GM21529 (cell line): ENCODE measurements around the gene CEP112.

Experiments
- ATAC-seq: cut with Tn5 transposase; IDR thresholded peaks from one replicate; pipeline ENCODE4 v1.9.1; 2021; ENCODE audit not compliant: unreplicated experiment

CEP112 gene

DNA sequence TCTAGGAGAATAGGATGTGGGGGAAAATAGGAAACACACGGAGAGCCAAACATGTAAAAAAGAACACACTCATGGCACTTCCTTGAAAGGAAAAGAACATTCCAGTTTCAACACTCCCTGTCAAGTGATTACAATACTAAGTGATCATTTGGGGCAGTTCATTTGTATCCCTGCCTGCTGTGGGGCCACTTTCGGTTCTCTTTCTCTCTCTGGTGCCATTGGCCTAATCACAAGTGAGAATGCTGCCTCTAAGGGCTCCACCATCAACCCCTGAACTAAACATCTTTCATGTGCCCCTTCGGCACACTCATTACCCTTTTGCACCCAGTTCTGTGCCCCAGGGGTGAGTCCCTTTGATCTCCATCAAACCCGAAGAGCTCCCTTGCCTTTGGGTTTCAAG is 197.3 kb downstream of the CEP112 start:
- ATAC-seq, result no peak

DNA sequence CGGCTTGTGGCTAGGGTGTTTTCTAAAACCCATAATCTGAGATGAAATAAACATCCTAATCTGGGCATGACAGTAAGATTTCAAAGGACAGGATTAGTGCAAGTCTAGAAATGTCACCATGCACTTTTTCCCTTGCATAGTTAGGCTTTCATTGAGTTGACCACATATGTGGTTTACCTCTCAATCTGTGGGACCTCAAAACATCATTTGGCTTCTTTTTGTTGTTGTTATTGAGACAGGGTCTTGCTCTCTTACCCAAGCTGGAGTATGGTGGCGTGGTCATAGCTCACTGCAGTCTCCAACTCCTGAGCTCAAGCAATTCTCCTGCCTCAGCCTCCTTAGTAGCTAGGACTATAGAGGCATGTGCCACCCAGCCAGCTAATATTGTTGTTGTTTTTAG is 197.8 kb downstream of the CEP112 start:
- no peak for ATAC-seq

DNA sequence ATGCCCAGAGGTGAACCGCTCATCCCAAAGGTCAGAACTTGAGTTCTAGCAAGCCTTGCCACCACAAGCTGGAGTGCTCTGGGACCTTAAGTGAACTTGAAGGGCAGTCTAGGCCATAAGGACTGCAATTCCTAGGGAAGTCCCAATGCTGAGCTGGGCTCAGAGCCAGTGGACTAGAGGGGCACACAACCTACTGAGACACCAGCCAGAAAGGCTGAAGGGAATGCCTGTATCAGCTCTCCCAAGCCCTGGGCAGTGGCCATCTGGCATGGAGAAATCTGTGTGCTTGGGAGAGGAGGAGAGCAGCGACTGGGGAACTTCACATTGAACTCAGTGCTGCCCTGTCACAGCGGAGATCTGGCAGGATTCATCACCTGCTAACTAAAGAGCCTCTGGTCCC is 201.3 kb downstream of the CEP112 start:
- no peak for ATAC-seq

DNA sequence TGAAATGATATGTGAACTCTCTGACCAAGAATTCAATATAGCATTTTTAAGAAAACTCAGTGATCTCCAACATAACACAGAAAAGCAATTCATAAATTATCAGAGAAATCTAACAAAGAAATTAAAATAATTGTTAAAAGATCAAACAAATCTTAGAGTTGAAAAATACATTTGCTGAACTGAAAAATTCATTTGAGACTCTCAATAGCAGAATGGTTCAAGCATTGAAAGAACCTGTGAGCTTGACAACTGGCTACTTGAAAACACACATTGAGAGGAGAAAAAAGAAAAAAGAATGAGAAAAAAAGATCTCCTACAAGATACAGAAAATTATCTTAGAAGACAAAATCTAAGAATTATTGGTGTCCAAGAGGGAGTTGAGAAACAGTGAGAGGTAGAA is 203.5 kb downstream of the CEP112 start:
- no peak for ATAC-seq

DNA sequence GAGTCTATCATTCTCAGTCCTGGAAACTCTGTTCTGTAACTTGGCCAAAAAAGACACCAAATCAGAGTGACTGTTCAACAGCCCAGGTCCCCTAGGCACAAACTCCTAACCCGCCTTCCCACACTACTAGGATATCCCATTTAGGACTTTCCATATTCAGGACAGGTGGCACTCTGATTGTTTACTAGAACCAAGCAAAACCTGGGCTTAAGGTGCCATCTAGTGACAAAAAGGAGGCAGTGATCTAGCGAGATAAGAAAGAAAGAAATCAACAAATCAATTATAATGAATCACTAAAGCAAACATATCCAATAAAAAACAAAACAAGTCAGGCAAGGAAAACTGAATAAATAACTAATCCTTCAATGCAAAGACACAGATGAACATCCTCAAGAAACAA is 203.9 kb downstream of the CEP112 start:
- no peak for ATAC-seq

DNA sequence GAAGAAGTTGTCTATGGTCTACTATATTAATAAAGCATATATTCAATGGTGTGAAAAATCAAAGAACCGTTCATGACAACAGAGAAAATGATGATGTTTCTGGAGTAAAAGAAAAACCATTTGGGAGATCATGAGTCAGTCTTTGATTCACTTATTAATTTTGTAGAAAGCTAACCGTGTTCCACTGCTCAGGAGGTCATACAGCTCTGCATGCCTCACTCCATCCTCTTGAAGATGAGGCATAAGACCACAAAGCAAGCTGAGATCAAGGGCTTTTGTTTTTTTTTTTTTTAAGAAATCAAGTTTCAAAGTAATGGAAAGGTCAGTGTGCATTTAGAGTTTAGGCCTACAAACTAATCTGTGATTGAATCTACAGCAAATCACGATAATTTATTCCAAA is 206.4 kb downstream of the CEP112 start:
- ATAC-seq, result no peak

DNA sequence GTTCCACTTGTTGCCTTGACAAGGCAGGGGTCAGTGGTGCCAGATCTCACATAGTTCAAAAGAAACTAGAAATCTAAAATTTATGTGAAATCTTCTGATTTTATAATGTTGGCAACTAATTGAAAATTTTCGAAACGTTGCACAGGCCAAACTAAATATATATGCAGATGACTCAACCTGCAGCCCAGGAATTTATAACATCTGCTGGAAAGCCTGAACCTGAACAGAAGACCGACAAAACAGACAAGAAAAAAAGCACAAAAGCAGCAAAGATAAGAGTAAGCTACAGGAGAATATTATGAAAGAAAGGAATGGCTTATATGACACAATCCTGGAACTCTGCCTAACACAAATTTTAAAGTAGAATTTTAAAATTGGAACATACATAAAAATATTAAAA is 207.6 kb downstream of the CEP112 start:
- no peak for ATAC-seq

DNA sequence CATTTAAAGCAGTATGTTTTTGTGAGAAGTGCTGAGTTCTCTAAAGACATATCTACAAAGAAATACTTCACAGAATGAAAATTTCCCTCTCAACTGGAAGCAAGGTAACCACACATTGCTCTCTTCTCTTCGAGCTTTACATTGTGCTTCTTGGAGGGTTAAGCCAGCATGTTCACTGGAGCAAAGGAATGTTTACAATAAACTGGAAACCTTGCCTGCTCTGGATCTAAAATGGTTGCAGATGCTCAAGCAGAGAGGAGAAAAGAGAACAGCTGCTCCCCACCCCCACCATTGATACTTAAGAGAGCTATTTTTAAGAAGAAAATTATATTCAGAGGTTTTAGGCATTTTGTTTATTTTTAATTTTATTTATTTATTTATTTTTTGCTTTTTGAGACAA is 213.1 kb downstream of the CEP112 start:
- no peak for ATAC-seq

DNA sequence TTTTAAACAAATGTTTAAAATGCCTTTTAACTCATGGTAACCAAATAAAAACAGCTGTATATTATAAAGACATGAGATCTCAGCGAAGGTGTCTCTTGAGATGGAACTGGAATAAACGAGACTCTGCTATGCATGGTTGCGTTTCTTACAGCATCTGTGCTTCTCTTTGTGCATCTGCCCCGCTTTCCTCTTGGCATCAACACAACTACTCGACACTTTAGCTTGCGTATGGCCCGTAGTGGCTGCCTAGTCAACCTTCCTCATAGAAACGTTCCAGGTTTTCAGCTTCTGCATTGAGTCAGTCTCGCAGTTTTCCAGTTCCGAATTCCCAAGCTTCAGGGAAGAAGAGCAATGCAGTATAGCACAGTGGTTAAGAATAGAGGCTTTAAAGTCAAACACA is 214.9 kb downstream of the CEP112 start:
- no peak for ATAC-seq

DNA sequence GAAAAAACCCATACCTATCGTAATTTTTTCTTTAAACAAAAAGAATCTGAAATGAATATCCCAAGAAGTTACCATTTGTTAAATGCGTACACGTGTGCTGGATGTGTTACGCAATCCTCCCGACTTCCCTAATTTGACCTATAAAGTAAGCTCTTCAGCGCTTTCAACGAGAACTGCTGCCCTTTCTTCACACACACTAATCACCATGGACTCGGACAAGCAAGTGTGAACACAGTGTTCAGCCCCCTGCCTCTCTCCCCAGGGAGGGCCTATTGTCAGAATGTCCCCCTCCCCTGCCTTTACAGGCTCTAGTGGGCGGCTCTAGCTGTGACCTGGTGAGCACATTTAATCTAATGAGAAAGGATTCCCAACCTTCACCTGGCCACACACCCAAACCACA is 216.1 kb downstream of the CEP112 start:
- ATAC-seq, result no peak

DNA sequence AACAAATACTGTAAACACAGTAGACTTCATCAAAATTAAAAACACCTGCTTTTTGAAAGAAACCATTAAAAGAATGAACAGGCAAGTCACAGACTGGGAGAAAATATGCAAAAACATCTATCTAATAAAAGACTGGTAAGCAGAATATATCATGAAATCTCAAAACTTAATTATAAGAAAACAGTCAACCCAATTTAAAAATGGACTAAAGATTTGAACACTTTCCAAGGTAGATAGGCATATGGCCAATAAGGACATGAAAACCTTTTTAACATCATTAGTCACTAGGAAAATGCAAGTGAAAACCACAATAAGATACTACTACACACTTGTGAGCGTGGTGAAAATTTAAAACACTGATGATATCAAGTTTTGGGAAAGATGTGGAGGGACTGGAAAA is 218.7 kb downstream of the CEP112 start:
- ATAC-seq, result no peak

DNA sequence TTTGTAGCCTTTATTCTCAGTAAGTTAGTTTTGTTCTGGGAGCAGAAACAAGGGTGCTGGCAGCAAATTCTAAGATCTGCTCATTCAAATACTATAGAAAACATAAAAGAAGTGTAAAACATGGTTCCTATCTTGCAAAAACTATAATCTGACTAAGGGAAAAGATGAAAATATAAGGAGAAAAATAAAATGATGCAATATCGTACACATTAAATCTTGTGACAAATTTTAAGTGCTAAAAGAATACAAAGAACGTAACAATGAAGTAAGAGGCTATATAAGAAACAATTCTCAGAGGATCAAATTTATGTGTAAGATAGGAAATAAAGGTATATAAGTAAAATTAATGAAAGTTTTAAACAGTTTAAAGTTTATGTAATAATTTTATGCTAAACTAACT is 224.6 kb downstream of the CEP112 start:
- ATAC-seq, result no peak

DNA sequence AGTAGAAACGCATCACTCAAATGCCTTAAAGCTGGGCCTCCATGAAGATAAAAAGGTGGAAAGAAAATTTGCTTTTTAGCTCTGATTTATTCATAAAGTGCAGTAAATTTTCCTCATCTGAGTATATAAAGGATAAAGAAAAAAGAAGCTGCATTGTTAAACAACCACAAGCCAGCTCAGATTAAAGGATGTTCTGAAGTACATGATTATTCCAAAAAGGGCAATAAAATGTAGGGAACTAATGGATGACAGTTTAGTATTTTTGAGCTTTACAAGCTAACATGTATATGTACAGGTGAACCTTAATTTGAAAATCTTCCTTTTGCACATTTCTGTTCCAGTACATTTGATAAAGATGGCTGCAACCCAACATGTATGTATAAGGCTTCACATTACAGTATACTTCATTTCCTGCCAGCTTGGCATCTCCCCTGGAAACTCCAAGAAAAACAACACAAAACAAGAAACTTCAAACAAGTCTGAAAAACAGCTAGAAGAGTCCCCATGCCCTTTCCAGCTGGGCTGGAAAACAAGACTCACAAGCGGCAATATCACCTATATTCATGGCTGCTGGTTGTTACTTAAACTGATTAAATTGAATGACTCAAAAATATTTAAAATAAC is 225.7 kb downstream of the CEP112 start:
- no peak for ATAC-seq

DNA sequence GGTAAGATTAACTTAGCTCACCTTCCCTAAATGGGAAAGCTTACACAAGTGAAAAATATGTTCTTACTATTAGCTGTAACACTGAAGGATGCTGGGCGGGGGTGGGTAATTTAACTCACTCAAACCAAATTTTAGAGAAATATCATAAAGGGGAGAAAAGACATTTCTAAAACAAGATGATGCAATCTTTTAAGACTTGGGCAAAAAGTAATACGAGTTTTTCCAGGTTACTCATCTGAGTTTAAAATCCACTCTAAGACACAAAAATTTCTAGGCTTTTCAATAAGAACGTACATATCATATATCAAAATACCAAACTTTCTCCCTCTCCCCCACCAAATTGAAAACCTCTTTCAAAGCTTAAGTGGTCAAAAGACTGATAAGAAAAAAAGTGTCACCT is 228.8 kb downstream of the CEP112 start:
- ATAC-seq, result no peak

DNA sequence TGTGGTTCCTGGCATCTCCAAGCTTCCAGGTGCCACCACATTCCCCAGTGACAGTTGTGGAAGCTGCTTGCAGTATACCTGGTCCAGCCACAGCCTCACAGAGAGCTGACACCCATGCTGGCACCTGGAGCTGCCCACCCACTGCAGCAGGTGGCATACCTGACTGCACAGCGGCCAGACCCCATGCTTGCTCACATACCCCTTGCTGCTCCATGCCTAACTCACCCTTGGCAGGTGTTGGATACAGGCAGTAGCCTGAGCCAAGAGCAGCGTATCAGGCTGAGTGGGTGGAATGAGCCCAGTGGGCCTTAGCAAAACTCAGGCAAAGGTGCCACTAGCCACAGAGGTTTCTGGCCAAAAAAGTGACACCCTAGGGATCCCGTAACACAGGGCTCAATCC is 232.3 kb downstream of the CEP112 start:
- no peak for ATAC-seq

DNA sequence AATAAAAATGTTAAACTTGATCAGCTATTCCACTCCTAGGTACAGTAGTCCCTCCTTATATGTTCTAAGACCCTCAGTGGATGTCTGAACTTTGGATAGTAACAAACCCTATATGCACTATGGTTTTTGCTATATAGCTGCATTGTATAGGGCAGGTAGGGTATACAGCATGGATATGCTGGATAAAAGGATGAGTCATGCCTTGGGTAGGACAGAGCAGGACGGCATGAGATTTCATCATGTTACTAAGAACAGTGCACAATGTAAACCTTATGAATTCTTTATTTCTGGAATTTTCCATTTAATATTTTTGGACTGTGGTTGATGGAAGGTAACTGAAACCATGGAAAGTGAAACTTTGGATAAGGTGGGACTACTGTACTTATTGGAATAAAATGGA is 235.1 kb downstream of the CEP112 start:
- no peak for ATAC-seq

DNA sequence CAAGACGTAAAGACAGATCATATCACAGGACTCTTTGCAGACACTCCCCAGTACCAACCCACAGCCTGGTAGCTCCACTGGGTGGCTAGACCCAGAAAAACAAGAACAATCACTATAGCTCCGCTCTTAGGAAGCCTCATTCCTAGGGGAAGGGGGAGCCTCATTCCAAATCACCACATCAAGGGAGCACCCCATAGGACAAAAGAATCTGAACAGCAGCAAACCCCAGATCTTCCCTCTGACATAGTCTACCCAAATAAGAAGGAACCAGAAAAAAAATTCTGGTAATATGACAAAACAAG is 237.8 kb downstream of the CEP112 start:
- no peak for ATAC-seq

DNA sequence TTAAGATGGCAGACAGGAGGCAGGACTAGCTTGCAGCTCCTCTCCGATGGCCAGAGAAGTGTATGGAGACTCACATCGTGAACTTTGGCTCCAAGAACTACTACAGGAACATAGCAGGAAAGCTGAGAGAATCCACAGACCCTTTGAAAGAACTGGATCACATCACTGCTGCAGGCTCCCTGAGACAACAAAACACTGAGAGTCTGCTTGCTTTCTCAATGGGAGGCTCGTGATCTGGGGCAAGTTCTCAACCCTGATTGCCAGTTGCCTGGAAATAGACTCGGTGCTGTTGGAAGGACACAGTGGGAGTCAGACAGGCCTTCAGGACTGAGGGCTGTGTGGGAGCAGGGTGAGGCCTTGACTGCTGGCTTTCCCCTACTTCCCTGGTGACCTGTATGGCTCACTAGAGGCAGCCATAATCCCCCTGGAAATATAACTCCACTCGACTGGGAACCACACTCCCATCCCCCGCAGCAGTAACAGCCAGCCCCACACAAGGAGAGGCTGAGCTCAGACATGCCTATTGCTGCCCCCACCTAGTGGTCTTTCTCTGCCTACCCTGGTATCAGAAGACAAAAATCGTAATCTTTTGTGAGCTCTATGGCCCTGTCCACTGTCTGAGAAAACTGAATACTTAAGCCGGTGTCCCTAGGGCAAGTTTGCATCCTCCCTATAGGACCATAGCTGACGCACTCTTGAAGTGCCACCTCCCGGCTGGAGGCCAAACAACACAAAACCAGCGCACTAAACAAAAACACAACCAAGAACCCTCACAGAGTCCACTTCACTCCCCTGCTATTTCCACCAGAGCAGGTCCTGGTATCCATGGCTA is 238.4 kb downstream of the CEP112 start:
- no peak for ATAC-seq

DNA sequence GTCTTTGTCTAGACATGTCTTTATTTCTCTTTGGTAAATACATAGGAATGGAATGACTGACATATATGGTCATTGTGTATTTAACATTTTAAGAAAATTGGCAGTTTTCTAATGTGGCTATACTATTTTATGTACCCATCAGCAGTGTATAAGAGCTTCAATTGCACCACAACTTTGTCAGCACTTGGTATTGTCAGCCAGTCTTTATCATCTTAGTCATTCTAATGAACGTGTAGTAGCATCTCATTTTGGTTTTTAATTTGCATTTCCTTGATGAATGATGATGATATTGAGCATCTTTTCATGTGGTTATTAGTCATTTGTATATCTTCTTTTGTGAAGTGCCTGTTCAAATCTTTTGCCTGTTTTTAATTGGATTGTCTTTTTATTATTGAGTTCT is 239.3 kb downstream of the CEP112 start:
- ATAC-seq, result no peak

DNA sequence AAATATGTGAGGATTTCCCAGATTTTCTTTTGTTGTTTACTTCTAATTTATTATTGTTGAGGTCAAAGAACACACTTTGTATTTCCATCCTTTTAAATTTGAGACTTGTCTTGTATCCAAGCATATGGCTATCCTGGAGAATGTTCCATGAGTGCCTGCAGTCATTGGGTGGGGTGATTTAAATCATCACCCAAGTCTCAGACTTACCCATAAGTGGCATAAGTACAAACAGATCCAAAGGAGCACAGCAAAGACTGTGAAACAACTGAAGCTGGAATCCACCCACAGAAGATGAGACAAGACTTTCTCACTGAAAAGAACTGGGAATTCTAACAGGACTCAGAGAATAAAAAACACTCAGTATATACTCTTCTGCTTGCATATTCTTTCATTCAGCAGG is 239.9 kb downstream of the CEP112 start:
- ATAC-seq, result no peak

DNA sequence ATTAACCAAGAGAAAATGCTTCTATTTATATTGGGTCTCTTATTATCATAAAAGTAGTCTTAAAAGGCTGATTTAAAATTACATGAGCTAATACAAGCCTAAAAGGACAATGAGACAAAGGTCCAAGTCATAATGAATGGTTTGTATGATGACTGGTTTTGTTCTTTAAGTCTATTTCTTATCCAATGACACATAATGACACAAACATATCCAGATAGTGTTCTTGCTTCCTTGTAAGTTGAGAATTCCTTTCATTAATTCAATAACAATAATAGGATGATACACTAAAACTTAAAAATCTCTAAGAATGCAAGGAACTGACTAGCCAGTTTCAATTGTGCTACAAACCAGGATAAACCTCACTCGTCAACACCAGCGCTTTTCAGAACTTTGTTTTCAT is 244.1 kb downstream of the CEP112 start:
- no peak for ATAC-seq

DNA sequence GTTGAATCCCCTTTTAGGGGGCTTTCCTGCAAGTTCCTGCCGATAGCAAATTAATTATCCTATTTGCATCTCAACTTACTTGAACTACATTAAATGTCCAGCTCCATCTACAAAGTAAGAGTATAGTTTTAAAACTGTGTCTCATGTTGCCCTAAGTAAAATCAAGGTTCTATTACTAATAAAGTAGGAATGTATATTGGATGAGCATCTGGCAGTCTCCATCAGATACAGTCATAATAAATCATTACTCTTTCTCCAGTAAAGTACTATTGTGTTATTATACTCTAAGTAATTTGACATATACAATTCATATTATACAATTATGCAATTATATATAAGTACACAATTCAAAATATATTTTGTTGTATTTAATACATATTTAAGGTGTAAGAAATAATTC is 249.3 kb downstream of the CEP112 start:
- ATAC-seq, result no peak

DNA sequence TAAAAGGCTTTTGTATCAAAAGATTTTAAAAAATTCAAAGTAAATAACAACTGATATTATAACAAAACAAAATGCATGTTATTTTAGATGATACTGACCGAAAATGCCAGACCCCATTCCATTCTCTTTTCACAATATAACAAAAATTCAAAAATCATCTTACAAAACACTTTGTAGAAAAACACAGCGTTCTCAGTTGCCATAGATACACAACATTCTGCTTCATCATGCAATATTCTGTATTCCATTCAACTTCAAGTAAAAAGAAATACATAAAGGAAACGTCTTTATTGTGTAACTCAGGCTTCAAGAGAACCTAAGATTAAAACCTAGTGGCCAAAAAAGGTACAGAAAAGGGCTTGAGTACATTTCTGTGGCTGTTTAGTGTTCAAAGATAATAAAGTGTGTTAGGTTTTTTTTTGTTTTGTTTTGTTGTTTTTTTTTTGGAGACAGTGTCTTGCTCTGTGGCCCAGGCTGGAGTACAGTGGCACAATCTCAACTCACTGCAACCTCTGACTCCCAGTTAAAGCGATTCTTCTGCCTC is 250.5 kb downstream of the CEP112 start:
- no peak for ATAC-seq
